GM12891 (cell line): ENCODE results near the gene TPCN2.
A peak's percentile ranks its signal among the peaks of the same experiment; 100 is the strongest.
"Not testable (repeated sequence)": the region's sequence is repeated elsewhere in the genome, so short reads cannot be mapped to it uniquely, and the experiment has no call there.

Source experiments
- DNase-seq: peaks from one replicate; pipeline ENCODE4 v3.0.0; 2011; ENCODE audit warnings: low spot score; ENCODE audit not compliant: insufficient read length
- FAIRE-seq: peaks from 2 replicates; lab custom pipeline; 2011; peaks lifted over from hg19 to GRCh38; lab: Jason Lieb, UNC
- PAX5 ChIP-seq: IDR thresholded peaks from 2 replicates; pipeline ENCODE4 v1.6.1; 2011; ENCODE audit warnings: low read length, moderate library complexity, mild to moderate bottlenecking; ENCODE audit not compliant: insufficient read depth, severe bottlenecking
- POLR2A ChIP-seq: IDR thresholded peaks from 2 replicates; pipeline ENCODE4 v1.6.1; 2011; ENCODE audit warnings: low read depth, low read length, control low read depth
- POLR2AphosphoS5 ChIP-seq: IDR thresholded peaks from 2 replicates; pipeline ENCODE4 v1.6.1; 2011; ENCODE audit warnings: low read depth, low read length, control low read depth
- POU2F2 ChIP-seq: IDR thresholded peaks from 2 replicates; pipeline ENCODE4 v1.6.1; 2011; ENCODE audit warnings: low read depth, mild to moderate bottlenecking, control low read depth, low read length, moderate library complexity
- SPI1 ChIP-seq: IDR thresholded peaks from 2 replicates; pipeline ENCODE4 v1.6.1; 2011; ENCODE audit warnings: low read depth, low read length, control low read depth
- TAF1 ChIP-seq: IDR thresholded peaks from 2 replicates; pipeline ENCODE4 v1.6.1; 2011; ENCODE audit warnings: low read depth, low read length, control low read depth

TPCN2 gene

GRCh38 chr11:69075421-69076128 is 26.8 kb downstream of the TPCN2 start:
- FAIRE-seq (no peak), DNase-seq (no peak)
- TF ChIP-seq POLR2A (no peak), SPI1 (0 out of 2 replicates have a peak, but pooled peaks have one; percentile 7), POLR2AphosphoS5 (no peak), PAX5 (no peak), POU2F2 (no peak)

DNA sequence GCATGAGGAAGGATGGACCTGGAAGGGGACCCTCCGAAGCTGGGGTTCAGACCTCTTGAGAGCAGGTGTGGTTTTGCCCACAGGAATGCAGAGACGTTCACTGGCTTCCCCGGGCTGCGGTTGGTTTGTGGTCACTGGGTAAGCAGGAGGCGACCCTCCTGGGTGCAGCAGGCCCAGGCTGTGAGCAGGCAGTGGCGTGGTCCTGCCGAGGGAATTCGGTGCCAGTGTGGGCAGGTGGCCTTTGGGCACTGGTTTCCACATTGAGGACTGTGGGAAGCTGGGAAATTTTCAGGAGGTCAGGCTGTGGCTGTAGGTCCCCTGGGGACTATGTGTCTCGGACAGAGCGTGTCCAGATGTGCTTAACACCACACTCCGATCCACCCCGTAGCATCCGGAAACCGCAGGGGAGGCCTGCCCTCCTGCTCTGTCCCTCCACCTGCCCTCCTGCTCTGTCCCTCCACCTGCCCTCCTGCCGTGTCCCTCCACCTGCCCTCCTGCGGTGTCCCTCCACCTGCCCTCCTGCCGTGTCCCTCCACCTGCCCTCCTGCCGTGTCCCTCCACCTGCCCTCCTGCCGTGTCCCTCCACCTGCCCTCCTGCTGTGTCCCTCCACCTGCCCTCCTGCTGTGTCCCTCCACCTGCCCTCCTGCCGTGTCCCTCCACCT is 27.5 kb downstream of the TPCN2 start:
- TF ChIP-seq PAX5 (no peak), TAF1 (no peak), SPI1 (no peak), POU2F2 (no peak), POLR2A (no peak), POLR2AphosphoS5 (no peak)
- no peak for FAIRE-seq
- no peak for DNase-seq

- peak; percentile 43 for FAIRE-seq
- not testable (repeated sequence) for DNase-seq
Measured at GRCh38 chr11:69076977-69077376, 28.2 kb downstream of the TPCN2 start.

GRCh38 chr11:69078508-69078907 is 29.8 kb downstream of the TPCN2 start:
- DNase-seq = no peak
- FAIRE-seq = no peak
- TF ChIP-seq POLR2A (no peak), POU2F2 (no peak), SPI1 (no peak), PAX5 (no peak), TAF1 (no peak)

- TF ChIP-seq POLR2AphosphoS5 = no peak
- TF ChIP-seq SPI1 = no peak
- no peak for TF ChIP-seq POU2F2
- TF ChIP-seq PAX5 = no peak
- TF ChIP-seq POLR2A = no peak
- no peak for TF ChIP-seq TAF1
- FAIRE-seq (no peak), DNase-seq (no peak)
Measured at GRCh38 chr11:69078930-69079605, 30.3 kb downstream of the TPCN2 start.

GRCh38 chr11:69079661-69080256 is 31.0 kb downstream of the TPCN2 start:
- FAIRE-seq (no peak), DNase-seq (no peak)
- TF ChIP-seq POU2F2 = no peak
- no peak for TF ChIP-seq SPI1
- no peak for TF ChIP-seq TAF1
- no peak for TF ChIP-seq POLR2A
- TF ChIP-seq PAX5 = no peak

- TF ChIP-seq PAX5 (no peak), POLR2AphosphoS5 (no peak), TAF1 (no peak), POLR2A (no peak), SPI1 (no peak), POU2F2 (no peak)
- FAIRE-seq = no peak
- DNase-seq = no peak
Measured at GRCh38 chr11:69080257-69080995, 31.7 kb downstream of the TPCN2 start.

DNA sequence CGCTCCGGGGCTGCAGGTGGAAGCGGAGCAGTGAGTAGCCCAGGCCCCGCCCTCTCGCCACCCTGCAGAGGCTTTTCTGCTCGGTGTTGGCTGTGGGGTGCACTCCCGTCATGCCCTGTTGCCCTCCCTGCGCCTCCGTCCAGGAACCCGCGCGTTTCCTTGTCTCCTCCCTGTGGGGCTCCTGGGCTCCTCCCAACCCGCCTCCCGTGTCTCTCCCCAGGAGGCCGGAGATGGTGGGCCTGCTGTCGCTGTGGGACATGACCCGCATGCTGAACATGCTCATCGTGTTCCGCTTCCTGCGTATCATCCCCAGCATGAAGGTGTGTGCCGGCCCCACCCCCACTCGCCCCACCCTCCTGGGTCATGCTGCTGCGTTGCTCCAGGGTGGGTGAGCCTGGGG is 32.4 kb downstream of the TPCN2 start:
- FAIRE-seq = no peak
- TF ChIP-seq SPI1 = no peak
- DNase-seq = no peak

GRCh38 chr11:69083531-69084247 is 35.0 kb downstream of the TPCN2 start:
- DNase-seq (no peak), FAIRE-seq (no peak)
- TF ChIP-seq SPI1 = no peak
- TF ChIP-seq POLR2AphosphoS5 = no peak
- no peak for TF ChIP-seq POLR2A
- TF ChIP-seq PAX5 = no peak
- no peak for TF ChIP-seq TAF1
- TF ChIP-seq POU2F2 = no peak
